GM10266 (cell line): ENCODE measurements around the gene SLC25A53.

Experiments used
- DNase-seq: peaks from one replicate; pipeline ENCODE4 v3.0.0; 2012; ENCODE audit errors: extremely low spot score
- CTCF ChIP-seq: IDR thresholded peaks from 2 replicates; pipeline ENCODE4 v1.5.1; 2012; ENCODE audit warnings: mild to moderate bottlenecking, low read depth; ENCODE audit not compliant: control insufficient read depth, insufficient read depth; ENCODE audit errors: missing control alignments

SLC25A53 gene

DNA sequence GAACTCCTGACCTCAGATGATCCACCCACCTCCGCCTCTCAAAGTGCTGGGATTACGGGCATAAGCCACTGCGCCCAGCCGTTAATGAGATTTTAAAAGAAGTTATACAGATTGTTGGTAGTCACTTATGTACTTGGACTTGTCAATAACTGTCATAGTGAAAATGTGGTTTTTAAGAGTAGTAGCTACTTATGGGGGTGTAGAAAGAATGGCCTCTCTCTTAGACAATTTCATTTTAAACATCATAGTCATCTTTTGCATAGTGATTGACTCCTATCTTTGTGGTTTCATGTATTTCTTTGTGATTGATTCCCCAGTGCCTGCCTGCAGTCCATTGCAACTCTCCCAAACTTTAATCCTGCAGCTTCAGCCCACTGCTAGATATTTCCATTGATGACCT is 26.9 kb upstream of the SLC25A53 start:
- TF ChIP-seq CTCF: no peak

GRCh38 chrX:104173841-104174240 is 17.0 kb upstream of the SLC25A53 start:
- DNase-seq: no peak
- TF ChIP-seq CTCF: no peak

More for the DNA sequence above, 26.9 kb upstream of the SLC25A53 start:
- no peak for DNase-seq

DNA sequence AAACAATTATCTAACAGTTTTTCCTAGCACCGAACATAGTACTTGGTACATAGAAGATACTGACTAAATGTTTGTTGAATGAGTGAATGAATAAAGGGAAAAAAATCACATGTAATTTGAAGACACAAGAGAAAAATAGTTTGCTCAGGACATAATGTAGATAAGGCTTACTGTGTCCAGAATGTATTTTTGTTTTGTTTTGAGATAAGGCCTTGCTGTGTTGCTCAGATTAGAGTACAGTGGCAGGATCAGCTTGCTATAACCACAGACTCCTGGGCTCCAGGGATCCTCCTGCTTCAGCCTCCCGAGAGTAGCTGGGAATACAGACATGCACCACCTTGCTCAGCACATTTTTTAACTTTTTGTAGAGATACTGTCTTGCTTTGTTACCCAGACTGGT is 16.0 kb upstream of the SLC25A53 start:
- DNase-seq: no peak
- TF ChIP-seq CTCF: no peak

- DNase-seq: no peak
- no peak for TF ChIP-seq CTCF
These were observed 15.3 kb upstream of the SLC25A53 start for GRCh38 chrX:104172121-104172520.

DNA sequence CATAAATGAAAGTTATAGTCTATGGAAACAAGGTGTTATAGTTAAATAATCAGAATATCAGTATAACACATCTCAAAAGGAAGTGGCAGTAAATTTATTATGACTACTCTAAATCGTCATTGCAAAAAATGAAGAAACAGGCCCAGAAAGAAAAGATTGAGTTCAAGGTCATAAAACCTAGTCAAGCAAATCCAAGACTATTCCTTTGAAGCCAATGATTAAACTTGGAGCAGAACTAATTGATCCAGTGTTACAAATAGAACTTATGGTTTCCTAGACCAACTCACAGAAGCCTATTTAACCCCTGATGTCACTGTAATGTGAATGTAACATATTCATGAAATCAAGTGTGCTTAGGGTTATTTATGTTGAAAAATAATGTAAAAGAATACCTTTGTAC is 11.3 kb upstream of the SLC25A53 start:
- no peak for DNase-seq

DNA sequence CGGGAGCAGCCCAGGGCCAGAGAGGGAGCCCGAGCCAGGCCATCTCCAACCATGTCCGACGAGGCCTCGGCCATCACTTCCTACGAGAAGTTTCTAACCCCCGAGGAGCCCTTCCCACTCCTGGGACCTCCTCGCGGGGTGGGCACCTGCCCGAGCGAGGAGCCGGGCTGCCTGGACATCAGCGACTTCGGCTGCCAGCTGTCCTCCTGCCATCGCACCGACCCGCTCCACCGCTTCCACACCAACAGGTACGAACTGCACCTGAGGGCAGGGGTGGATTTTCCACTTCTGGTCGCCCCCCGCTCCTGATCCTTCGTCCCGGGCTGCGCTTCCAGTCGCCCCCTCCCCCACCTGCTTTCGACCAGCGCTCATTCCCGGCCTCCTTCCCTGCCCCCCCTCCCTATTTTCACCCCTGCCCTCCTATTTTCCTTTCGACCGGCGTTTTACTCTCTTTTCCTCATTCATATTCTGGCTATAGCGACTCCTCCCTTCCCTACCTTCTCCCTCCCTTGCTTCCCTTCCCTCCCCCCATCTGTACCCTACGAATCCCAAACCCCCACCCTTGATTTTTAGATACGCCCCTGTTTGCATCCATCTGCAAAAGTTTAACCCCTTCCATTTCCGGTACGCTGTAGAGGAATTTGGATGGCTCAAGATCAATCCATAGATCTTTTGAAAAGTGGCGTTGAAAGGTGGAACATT is 10.1 kb upstream of the SLC25A53 start:
- DNase-seq: no peak
- no peak for TF ChIP-seq CTCF

More for the DNA sequence above, 11.3 kb upstream of the SLC25A53 start:
- no peak for TF ChIP-seq CTCF

GRCh38 chrX:104165894-104166734 is 9.3 kb upstream of the SLC25A53 start, which contains the start of gene FAM199X:
FAM199X (plus strand) TSS chrX:104166453; CDS start chrX:104166786, 333 bp downstream.
- peak; percentile 88 for DNase-seq
- TF ChIP-seq CTCF: peak; percentile 62
